Spleen (tissue), 7 donors: ENCODE measurements around the gene ASB14.

Source experiments
- POLR2AphosphoS5 ChIP-seq, 3 donors: sonication (generic); formaldehyde crosslinking; IDR thresholded peaks; one replicate each; pipeline ENCODE4 v1.5.1; 2017; ENCODE audit warnings: antibody characterized with exemption in 3 of 3
- TF ChIP-seq, protein P1 (sequence below), 11 experiments: fragments of 200-600 bp in 7 of 11; fragments of 450-650 bp in 4 of 11; sonication (generic) in 4 of 11; IDR thresholded peaks in 8 of 11; conservative IDR thresholded peaks in 3 of 11; 1 replicate in 7 of 11; 2 replicates in 4 of 11; pipeline versions ENCODE4 v1.4.0 to v1.8.0; 2016 to 2021; ENCODE audit warnings: antibody characterized with exemption in 11 of 11, inconsistent platforms in 4 of 11, mild to moderate bottlenecking in 1 of 11
- donor health status: DM: no; HTN: no; CAD: no; lungs with moderate emphysema.
- donor health status: DM: no; HTN: no; CAD: no.
- donor health status: DM: no; HTN: no; CAD: no.

DNA sequence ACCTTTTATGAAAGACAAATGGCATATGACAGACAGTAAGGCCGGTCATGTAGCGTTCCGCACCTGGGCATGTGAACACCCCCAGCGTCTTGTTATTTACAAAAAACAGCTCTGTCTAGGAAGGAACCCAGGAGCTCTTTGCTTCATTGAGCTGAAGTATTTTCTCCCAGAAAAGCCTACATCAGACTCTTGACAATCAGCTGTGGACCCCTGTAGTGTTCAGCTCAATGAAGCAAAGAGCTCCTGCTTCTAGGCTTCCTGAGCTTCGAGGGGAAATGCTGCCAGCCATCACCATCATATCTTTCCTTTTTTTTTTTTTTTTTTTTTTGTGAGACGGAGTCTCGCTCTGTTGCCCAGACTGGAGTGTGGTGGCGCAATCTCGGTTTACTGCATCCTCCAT is 4.1 kb downstream of the ASB14 start:
- TF ChIP-seq, protein P1, sequence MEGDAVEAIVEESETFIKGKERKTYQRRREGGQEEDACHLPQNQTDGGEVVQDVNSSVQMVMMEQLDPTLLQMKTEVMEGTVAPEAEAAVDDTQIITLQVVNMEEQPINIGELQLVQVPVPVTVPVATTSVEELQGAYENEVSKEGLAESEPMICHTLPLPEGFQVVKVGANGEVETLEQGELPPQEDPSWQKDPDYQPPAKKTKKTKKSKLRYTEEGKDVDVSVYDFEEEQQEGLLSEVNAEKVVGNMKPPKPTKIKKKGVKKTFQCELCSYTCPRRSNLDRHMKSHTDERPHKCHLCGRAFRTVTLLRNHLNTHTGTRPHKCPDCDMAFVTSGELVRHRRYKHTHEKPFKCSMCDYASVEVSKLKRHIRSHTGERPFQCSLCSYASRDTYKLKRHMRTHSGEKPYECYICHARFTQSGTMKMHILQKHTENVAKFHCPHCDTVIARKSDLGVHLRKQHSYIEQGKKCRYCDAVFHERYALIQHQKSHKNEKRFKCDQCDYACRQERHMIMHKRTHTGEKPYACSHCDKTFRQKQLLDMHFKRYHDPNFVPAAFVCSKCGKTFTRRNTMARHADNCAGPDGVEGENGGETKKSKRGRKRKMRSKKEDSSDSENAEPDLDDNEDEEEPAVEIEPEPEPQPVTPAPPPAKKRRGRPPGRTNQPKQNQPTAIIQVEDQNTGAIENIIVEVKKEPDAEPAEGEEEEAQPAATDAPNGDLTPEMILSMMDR (IDR thresholded peaks at IDR 0.05 in 8 of 11, conservative IDR thresholded peaks at IDR 0.05 in 3 of 11): no peak
- no peak for TF ChIP-seq POLR2AphosphoS5 (IDR thresholded peaks at IDR 0.05)
